Stimulated activated CD8-positive, alpha-beta memory T cell treated with anti-CD3 and anti-CD28 coated beads, Interleukin-7, amount 100 ng/mL, for 1 hour (primary cell): ENCODE measurements around the gene ADAMTSL5.

ENCODE experiments used
- DNase-seq, 2 donors: peaks; one replicate each; pipeline ENCODE4 v3.0.0-alpha.2; 2020; ENCODE audit warnings: low read depth in 2 of 2

The ADAMTSL5 gene

GRCh38 chr19:1466018-1466460 is 46.8 kb downstream of the ADAMTSL5 start:
- DNase-seq, result no peak

- no peak for DNase-seq
These were observed 47.4 kb downstream of the ADAMTSL5 start for GRCh38 chr19:1465191-1466016.

GRCh38 chr19:1461862-1462261 is 51.0 kb downstream of the ADAMTSL5 start:
- DNase-seq, result no peak

DNA sequence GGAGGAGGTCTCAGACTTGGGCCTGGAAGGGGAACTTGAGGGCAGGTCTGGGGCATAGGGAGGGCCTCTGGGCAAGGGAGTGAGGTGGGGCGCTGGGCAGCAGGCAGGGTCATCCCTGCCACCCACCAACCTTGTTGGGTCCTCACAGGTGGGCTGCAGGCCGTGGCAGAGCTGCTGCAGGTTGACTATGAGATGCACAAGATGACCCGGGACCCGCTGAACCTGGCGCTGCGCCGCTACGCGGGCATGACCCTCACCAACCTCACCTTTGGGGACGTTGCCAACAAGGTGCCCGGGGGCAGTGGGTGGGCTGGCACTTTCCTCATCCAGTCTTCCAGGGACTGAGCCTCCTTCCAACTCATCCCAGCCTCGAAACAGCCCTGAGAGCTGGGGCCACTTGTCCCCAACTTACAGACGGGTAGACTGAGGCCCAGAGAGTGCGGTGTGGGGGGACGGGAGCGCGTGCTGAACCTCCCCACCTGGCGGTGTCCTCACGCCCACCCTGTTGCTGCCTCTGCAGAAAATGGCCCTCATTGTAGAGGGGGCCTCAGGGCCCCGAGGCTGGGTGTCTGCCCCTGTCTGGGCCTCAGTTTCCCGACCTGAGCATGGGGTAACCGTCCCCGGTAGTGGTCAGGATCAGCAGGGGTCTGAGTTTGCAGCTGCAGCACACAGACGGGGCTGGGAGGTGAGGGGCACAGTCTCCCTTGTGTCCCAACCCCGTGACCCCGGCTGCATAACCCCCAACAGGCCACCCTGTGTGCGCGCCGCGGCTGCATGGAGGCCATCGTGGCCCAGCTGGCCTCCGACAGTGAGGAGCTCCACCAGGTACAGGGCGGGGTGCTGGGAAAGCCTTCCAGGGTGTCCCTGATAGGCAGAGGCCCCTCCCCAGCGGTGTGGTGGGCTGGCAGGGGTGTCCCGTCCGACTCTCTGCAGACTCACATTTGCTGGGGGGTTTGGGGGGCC is 52.5 kb downstream of the ADAMTSL5 start:
- DNase-seq, result no peak

- DNase-seq, result no peak
These were observed 53.3 kb downstream of the ADAMTSL5 start for GRCh38 chr19:1459479-1459878.

GRCh38 chr19:1457892-1458291 is 54.9 kb downstream of the ADAMTSL5 start:
- no peak for DNase-seq

DNA sequence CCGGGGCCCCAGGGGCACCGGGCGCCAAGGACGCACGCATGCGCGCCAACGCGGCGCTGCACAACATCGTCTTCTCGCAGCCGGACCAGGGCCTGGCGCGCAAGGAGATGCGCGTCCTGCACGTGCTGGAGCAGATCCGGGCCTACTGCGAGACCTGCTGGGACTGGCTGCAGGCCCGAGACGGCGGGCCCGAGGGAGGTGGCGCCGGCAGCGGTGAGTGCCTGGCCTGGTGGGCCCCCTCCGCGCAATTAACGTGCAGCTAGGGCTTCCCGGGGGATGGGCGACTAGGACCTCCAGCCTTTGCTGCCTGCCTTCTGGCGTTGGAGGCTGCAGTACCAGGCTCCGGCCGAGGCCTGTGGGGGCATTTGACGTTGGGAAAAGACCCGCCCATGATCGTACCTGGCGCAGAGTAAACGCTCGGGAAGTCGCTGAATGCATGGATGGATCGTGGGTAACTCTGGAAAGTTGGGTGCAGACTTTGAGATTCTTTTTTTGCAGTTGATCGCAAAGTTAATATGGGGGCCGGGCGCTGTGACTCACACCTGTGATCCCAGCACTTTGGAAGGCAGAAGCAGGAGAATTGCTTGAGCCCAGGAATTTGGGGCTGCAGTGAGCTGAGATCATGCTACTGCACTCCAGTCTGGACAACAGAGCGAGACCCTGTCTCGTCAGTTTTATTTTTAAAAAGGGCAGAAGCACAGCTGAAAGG is 55.6 kb downstream of the ADAMTSL5 start:
- no peak for DNase-seq

DNA sequence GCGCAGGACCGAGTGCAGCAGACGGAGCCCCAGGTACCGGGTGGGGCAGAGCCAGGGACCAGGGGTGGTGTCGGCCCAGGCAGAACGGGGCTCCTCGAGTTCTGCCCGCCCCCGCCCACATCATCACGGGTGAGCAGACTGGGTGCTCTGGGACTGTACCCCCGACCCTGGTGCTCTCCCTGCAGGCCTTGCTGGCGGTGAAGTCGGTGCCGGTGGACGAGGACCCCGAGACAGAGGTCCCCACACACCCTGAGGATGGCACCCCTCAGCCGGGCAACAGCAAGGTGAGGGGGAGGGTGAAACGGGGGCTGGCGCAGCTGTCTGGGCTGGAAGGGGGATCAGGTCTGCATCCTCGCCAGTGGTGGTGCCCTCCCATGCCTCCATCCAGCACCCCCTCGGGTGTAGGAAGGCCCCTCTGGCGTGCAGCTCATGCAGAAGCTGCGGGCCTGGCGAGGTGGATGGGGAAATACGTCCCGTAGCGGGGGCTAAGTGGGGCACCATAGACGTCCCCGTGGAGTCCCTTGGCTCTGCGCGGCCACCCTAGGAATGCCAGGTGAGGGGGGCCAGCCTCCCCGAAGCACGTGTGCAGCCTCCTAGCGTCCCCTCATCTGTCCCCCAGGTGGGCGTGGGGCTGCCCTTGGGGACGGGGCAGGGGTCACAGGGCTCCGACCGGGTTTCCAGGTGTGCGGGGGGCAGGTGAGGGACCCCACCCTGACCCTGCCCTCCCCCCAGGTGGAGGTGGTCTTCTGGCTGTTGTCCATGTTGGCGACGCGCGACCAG is 56.5 kb downstream of the ADAMTSL5 start:
- DNase-seq, result no peak

GRCh38 chr19:1455336-1456120 is 57.3 kb downstream of the ADAMTSL5 start:
- no peak for DNase-seq
